Lung (tissue), 12 donors: ENCODE measurements around the gene PELI1. TPM values are rescaled to one million over a fixed set of nuclear protein-coding genes. Genes with fewer than 3 reads are reported as not detected.

Source experiments
- ATAC-seq: fragments of 200-7000 bp; cut with Tn5 transposase; one replicate; pipeline ENCODE4 v1.9.1; 2020; ENCODE audit warnings: moderate number of reproducible peaks; ENCODE audit not compliant: insufficient read depth, low FRiP score
- DNase-seq, 3 donors: peaks; one replicate each; pipeline ENCODE4 v3.0.0-alpha.2; 2013 to 2017
- H3K27ac ChIP-seq, 2 donors: one replicate each; pipeline ENCODE4 v1.5.1; 2013; ENCODE audit warnings: mild to moderate bottlenecking in 2 of 2, moderate library complexity in 2 of 2, control low read depth in 1 of 2, inconsistent platforms in 1 of 2, low read depth in 1 of 2, low read length in 1 of 2
- H3K27me3 ChIP-seq, 3 donors: one replicate each; pipeline ENCODE4 v1.5.1; 2013; ENCODE audit warnings: low read length in 2 of 3; ENCODE audit not compliant: control insufficient read depth in 3 of 3, insufficient read depth in 3 of 3
- H3K36me3 ChIP-seq, 4 donors: one replicate each; pipeline ENCODE4 v1.5.1; 2013; ENCODE audit warnings: low read length in 4 of 4, mild to moderate bottlenecking in 1 of 4, moderate library complexity in 1 of 4; ENCODE audit not compliant: control insufficient read depth in 4 of 4, insufficient read depth in 4 of 4
- H3K4me1 ChIP-seq, 5 donors: one replicate each; pipeline ENCODE4 v1.5.1; 2013; ENCODE audit warnings: low read length in 5 of 5, mild to moderate bottlenecking in 2 of 5, moderate library complexity in 1 of 5; ENCODE audit not compliant: control insufficient read depth in 5 of 5, insufficient read depth in 5 of 5
- H3K4me3 ChIP-seq: one replicate; pipeline ENCODE4 v1.5.1; 2013; ENCODE audit warnings: mild to moderate bottlenecking, control low read depth, moderate library complexity
- H3K9ac ChIP-seq, 2 donors: one replicate each; pipeline ENCODE4 v1.5.1; 2013; ENCODE audit warnings: low read length in 2 of 2, control low read depth in 1 of 2; ENCODE audit not compliant: insufficient read depth in 1 of 2
- H3K9me3 ChIP-seq, 4 donors: one replicate each; pipeline ENCODE4 v1.5.1; 2013; ENCODE audit warnings: low read length in 3 of 4, mild to moderate bottlenecking in 1 of 4, moderate library complexity in 1 of 4; ENCODE audit not compliant: control insufficient read depth in 4 of 4, insufficient read depth in 3 of 4
- WGBS, 2 donors: extraction: QIAGEN DNeasy Blood & Tissue Kit; methylation state at CpG; one replicate each; pipeline ENCODE4 v1.1.7; 2013; 5-methylcytosine and 5-hydroxymethylcytosine counted together
- polyA plus RNA-seq, 2 donors: library from polyadenylated mRNA; stranded (reverse); fragments of 200-250 nt; gene quantifications; one replicate each; pipeline ENCODE4 v1.2.1, GENCODE V29; 2013
- total RNA-seq, 2 donors: library from RNA; depleted of rRNA in 1 of 2; stranded (reverse); fragments of >200 nt in 1 of 2; gene quantifications; one replicate each; pipeline ENCODE4 v1.2.1, GENCODE V29; 2014 to 2021
- TF ChIP-seq, protein P1 (sequence below): IDR thresholded peaks from 2 replicates; pipeline ENCODE4 v1.5.1; 2012; ENCODE audit warnings: mild to moderate bottlenecking; ENCODE audit errors: control extremely low read depth, extremely low read depth
- donor health status: control.
- donor health status: control.
- donor health status: Bipolar disorder and iron deficiency.
- donor health status: healthy.
- donor health status: DM: yes; HTN: yes; CAD: no.

The PELI1 gene
- total and polyA plus RNA-seq, 4 donors = 17.2 to 83.9 (median 48.1) TPM

DNA sequence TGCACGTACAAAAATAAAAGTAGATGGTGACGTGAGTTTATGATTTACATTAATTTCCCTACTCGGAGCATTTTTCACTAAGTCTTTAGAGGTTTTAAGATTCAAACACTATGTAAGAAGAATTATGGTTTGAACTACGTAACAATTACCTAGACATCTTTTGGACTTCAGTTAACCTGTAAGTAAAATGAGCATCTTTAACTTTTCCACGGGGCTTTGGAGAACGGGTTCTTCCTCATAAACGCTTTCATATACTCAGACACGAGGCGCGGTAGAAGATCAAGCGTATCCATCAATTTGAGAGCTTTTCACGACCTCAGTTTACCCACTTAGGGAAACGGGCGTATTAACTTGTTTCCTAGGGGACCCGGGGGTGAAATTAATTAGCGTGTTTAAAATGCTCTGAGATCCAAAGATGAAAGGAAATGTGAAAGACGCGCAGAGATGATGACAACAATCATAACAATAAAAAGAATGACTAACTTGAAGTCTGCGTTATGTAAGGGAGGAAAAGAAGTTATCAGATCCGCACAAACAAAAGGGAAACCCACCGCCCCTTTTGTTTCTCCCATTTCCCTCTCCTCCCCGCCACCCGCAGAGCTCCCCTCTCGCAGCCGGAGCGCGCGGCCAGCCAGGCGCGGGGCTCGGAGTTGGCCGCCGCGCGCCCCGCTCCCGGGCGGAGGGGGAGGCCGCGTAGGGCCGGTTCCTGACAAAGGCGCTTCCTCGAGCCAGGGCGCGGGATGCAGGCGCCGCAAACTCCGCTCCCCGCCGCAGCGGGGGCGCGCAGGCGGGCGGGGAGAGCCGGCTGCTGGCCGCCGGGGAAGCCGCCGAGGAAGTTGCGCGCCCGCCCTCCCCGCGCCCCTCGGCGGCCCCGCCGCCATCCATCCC, 807 bp downstream of the PELI1 start:
- Histone ChIP-seq H3K4me1 (peaks cover 0 to 18% (median 4%) of the 10 kb centered on the region in 5 donors), H3K36me3 (no peaks in the 10 kb centered on the region), H3K27ac (peak overlapping the region; percentile 98 to 100), H3K9me3 (no peaks in the 10 kb centered on the region), H3K9ac (peak overlapping the region; percentile 90 to 96), H3K4me3 (peak overlapping the region; percentile 98), H3K27me3 (no peaks in the 10 kb centered on the region)
- TF ChIP-seq, protein P1, sequence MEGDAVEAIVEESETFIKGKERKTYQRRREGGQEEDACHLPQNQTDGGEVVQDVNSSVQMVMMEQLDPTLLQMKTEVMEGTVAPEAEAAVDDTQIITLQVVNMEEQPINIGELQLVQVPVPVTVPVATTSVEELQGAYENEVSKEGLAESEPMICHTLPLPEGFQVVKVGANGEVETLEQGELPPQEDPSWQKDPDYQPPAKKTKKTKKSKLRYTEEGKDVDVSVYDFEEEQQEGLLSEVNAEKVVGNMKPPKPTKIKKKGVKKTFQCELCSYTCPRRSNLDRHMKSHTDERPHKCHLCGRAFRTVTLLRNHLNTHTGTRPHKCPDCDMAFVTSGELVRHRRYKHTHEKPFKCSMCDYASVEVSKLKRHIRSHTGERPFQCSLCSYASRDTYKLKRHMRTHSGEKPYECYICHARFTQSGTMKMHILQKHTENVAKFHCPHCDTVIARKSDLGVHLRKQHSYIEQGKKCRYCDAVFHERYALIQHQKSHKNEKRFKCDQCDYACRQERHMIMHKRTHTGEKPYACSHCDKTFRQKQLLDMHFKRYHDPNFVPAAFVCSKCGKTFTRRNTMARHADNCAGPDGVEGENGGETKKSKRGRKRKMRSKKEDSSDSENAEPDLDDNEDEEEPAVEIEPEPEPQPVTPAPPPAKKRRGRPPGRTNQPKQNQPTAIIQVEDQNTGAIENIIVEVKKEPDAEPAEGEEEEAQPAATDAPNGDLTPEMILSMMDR = no peak
- DNase-seq (peak; percentile 58 to 79 (median 70)), ATAC-seq (peak; percentile 46)
- 0% methylated on average over 44 to 69 of the region's 69 CpGs for WGBS, 2 donors

GRCh38 chr2:64142741-64143168, 1.5 kb downstream of the PELI1 start:
- H3K9me3 ChIP-seq = no peaks in the 10 kb centered on the region
- no peak for DNase-seq
- TF ChIP-seq, protein P1 = no peak
- 8 to 11% methylated on average over 3 of the region's 3 CpGs for WGBS, 2 donors
- H3K27ac ChIP-seq = peak overlapping the region in 1 of 2 donors; percentile 38
- no peaks in the 10 kb centered on the region for H3K27me3 ChIP-seq
- H3K9ac ChIP-seq = peak overlapping the region; percentile 90 to 96
- H3K36me3 ChIP-seq = peaks cover 0 to 4% (median 1%) of the 10 kb centered on the region in 4 donors
- H3K4me1 ChIP-seq = peaks cover 0 to 18% (median 4%) of the 10 kb centered on the region in 5 donors
- ATAC-seq = no peak
- no peak overlapping the region for H3K4me3 ChIP-seq

DNA sequence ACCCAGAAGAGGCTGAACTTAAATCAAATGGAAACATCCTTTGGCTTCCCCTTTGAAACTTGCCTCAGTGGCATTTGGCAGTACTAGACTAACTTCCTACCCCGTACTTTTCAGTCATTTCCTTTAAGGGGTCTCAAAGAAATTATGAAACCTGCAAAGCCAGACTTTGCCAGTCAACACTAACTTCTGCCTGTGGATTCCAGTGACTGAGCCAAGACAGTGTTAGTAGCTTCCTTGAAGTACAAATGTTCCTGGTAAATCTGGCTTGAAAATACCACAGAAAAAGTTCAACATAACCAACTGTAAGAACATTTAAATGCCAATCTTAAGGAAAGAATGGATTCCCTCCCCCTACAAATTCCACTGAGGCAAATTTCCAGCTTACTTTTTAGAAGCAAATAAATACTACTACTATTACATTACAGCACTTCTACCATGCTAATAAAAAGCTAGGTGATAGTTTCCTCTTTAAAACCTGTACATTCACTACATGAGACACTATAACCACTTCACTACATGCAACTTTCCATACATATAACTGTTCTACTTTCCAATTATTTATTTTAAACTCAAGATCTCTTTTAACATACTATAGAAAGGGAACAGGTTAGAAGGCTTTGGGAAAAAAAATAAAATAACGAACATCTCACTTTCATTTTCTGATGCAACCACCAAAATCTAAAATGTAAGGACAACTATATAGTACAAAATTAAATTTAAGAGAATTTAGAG, 2.4 kb downstream of the PELI1 start:
- no peaks in the 10 kb centered on the region for H3K27me3 ChIP-seq
- peaks cover 0 to 18% (median 4%) of the 10 kb centered on the region in 5 donors for H3K4me1 ChIP-seq
- no peak overlapping the region for H3K4me3 ChIP-seq
- peaks cover 0 to 4% (median 1%) of the 10 kb centered on the region in 4 donors for H3K36me3 ChIP-seq
- H3K9me3 ChIP-seq = no peaks in the 10 kb centered on the region
- peak overlapping the region in 1 of 2 donors; percentile 90 for H3K9ac ChIP-seq
- WGBS, 2 donors = 2 to 7% methylated on average over 2 of the region's 2 CpGs
- DNase-seq (peak in 2 of 3 donors; percentile 53 to 55), ATAC-seq (no peak)
- peak overlapping the region in 1 of 2 donors; percentile 33 for H3K27ac ChIP-seq
- TF ChIP-seq, protein P1 = no peak
